NCI-H2196 treated with DMSO at 0.1 percent for 48 hours (cell line): ENCODE results near the gene TOP1.
A peak's percentile ranks its signal among the peaks of the same experiment; 100 is the strongest.
"Not testable (repeated sequence)": the region's sequence is repeated elsewhere in the genome, so short reads cannot be mapped to it uniquely, and the experiment has no call there.

Experiments used
- DNase-seq: peaks from one replicate; lab custom pipeline; 2025; ENCODE audit not compliant: unreplicated experiment; lab: John Stamatoyannopoulos, UW

Gene TOP1

GRCh38 chr20:41003143-41003935 lies 25.3 kb upstream of the TOP1 start:
- DNase-seq = peak; percentile 99

- not testable (repeated sequence) for DNase-seq
Observed at GRCh38 chr20:41003936-41004294, 24.7 kb upstream of the TOP1 start.

GRCh38 chr20:41004531-41005360 lies 23.9 kb upstream of the TOP1 start:
- no peak for DNase-seq

- DNase-seq = peak; percentile 21
Observed at GRCh38 chr20:41005361-41005729, 23.3 kb upstream of the TOP1 start.

GRCh38 chr20:41006126-41006935 lies 22.3 kb upstream of the TOP1 start:
- no peak for DNase-seq

- DNase-seq = no peak
Observed at GRCh38 chr20:41006936-41007474, 21.6 kb upstream of the TOP1 start.

GRCh38 chr20:41007481-41007880 lies 21.1 kb upstream of the TOP1 start:
- DNase-seq = no peak

- no peak for DNase-seq
Observed at GRCh38 chr20:41009946-41010345, 18.7 kb upstream of the TOP1 start.

- no peak for DNase-seq
Observed at GRCh38 chr20:41011551-41012067, 17.0 kb upstream of the TOP1 start.

GRCh38 chr20:41014561-41015088 lies 14.0 kb upstream of the TOP1 start:
- no peak for DNase-seq

- DNase-seq = no peak
Observed at GRCh38 chr20:41017448-41018042, 11.1 kb upstream of the TOP1 start.

GRCh38 chr20:41018153-41018552 lies 10.5 kb upstream of the TOP1 start:
- DNase-seq = no peak

- DNase-seq = no peak
Observed at GRCh38 chr20:41023549-41023948, 5.1 kb upstream of the TOP1 start.

- DNase-seq = no peak
Observed at GRCh38 chr20:41027366-41027765, 1.3 kb upstream of the TOP1 start.

GRCh38 chr20:41027872-41028358 lies 707 bp upstream of the TOP1 start:
- no peak for DNase-seq

- DNase-seq = peak; percentile 25
Observed at GRCh38 chr20:41029150-41029901, 704 bp downstream of the TOP1 start.

GRCh38 chr20:41030061-41030460 lies 1.4 kb downstream of the TOP1 start:
- no peak for DNase-seq

GRCh38 chr20:41030531-41031242 lies 2.1 kb downstream of the TOP1 start:
- no peak for DNase-seq

- no peak for DNase-seq
Observed at GRCh38 chr20:41031243-41031619, 2.6 kb downstream of the TOP1 start.
